Cardiac septum (tissue), 1 donor: ENCODE measurements around the gene MRPL58. TPM values are rescaled to one million over a fixed set of nuclear protein-coding genes. Genes with fewer than 3 reads are reported as not detected.
"Not testable (repeated sequence)": the region's sequence is repeated elsewhere in the genome, so short reads cannot be mapped to it uniquely, and the experiment has no call there.

ENCODE experiments used
- DNase-seq: peaks from one replicate; pipeline ENCODE4 v3.0.0-alpha.2; 2020; ENCODE audit warnings: low spot score
- intact Hi-C: fragments of 100-400 bp; cut with DNase I; formaldehyde crosslinking; loops from one replicate; pipeline ENCODE4 v1.14.0; 2022
- long read RNA-seq: library from polyadenylated mRNA; unstranded; transcript quantifications from one replicate; pipeline ENCODE4 v2.0.0, GENCODE V29; 2021
- total RNA-seq: library from RNA; stranded (reverse); fragmentation: NEBNext Ultra II Directional; extraction: Animal tissue kit (Norgen Biotek cat#: 25700); gene quantifications from one replicate; pipeline ENCODE4 v1.2.1, GENCODE V29; 2021
- donor health status: DM: no; HTN: no; CAD: no.

MRPL58 gene
- total RNA-seq: 39.3 TPM
- long read RNA-seq, transcript MRPL58-201 (6 exons, 890 nt): major isoform, 17 of 18 reads
- long read RNA-seq, partial matches to known transcripts: 0 of 18 reads
- long read RNA-seq, other reads (novel, unspliced or antisense): 1 of 18 reads

DNA sequence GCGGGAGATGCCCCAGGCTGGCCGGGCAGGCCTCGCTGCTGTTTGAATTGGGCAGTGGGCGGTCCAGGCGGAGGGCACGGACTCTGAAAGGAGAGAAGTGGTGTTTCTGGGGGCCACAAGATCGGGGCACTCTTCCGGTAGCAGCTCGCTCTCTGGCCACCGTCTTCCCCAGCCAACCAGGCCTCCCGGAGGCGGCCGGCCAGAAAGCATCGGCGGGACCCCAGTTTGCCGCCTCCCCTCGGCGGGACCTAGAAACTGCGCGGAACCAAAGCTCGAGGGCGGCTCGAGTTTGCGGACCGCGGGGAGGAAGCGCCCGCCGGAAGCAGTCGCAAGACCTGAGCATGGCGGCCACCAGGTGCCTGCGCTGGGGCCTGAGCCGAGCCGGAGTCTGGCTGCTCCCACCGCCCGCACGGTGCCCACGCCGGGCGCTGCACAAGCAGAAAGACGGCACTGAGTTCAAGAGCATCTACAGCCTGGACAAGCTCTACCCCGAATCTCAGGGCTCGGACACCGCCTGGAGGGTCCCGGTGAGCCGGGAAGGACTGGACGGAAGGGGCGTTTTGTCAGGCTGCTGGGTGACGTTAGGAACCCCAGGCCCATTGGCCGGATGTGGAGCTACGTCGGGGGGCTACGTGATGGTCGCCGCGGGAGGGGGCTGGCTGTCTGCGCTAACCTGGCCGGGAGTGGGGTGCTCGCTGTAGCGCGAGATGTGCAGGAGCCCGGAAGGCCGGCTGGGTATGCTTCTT lies at the start of gene MRPL58:
Gene MRPL58 (plus strand): TSS at position 325 of the 746 bp plus-strand sequence. CDS start 17 bp downstream, at position 342.
- DNase-seq: peak; percentile 91
- intact Hi-C loops: loop anchor here (2.0 kb wide), 1 partner anchor 20 kb away; no protein-coding TSS in a partner anchor

DNA sequence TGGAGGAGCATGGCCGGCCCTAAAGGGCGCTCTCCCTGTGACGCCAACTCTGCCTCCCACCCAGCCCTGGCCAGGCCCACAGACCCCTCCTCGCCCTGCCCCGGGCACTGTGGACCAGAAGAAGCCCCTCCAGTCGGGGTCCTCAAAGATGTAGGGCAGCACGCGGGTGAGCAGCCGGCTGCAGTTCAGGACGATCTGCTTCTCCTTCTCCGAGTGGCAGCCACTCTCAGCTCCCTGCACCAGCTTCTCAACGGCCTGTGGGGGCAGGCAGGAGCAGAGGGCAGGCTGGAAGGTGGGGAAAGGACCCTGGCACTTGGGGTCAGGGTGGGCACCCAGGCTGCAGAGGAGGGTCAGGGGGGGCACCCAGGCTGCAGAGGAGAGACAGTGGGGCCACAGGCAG lies 48.8 kb upstream of the MRPL58 start:
- intact Hi-C loops: loop anchor here (5.0 kb wide), 3 partner anchors 69 to 239 kb away; no protein-coding TSS in a partner anchor
- no peak for DNase-seq

DNA sequence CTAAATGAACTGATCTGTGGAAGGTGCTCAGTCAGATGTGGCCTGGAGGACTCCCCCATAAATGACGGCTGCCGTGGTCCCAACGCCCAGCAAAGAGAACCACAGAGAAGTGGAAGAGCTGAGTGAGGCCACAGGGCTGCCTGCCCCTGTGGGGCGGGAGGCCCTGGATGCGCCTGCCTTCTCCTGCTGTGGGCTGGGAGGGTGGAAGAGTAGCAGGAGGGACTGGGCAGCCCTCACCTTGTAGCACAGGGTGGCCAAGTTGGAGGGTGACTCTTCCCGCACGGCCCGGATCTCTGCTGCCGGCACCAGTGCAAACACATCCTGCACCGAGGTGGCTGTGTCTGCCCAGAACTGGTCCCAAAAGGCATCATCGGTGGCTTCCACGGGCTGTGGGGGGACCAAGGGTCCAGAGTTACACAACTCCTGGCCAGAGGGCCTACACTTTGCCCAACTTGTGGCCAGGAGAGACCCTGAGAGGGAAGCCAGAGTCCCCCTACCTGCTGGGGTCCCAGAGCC lies 48.2 kb upstream of the MRPL58 start:
- intact Hi-C loops: loop anchor here (5.0 kb wide), 3 partner anchors 68 to 238 kb away; no protein-coding TSS in a partner anchor

DNA sequence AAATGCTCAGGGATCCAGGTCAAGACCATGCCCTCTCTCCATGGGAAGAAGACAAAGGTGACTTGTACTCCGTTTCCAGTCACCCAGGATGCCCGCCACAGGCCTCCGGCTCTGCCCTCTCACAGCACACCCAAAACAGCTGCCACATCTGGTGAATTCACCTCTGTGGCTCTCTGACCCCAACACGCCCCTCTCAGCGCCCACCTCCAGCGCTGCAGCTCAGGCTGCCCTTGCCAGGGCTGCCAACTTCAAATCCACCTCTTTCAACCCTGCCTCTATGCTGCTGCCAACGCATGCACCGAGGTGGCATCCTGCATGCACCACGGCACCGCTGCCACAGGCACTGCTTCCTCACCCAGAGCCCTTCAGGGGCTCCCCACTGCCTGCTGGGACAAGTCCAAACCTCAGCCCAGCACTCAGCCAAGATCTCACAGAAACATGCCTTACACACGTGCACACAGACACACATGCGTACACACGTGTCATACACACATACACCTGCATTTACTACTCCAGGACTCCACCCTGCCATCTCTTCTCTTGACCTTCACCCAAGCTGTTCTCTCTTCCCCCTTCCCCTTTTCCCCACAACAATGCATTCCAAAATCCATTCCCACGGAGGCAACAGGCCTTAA lies 47.4 kb upstream of the MRPL58 start:
- intact Hi-C loops: loop anchor here (5.0 kb wide), 3 partner anchors 67 to 237 kb away; no protein-coding TSS in a partner anchor
- no peak for DNase-seq

More for the DNA sequence above, 48.2 kb upstream of the MRPL58 start:
- no peak for DNase-seq

DNA sequence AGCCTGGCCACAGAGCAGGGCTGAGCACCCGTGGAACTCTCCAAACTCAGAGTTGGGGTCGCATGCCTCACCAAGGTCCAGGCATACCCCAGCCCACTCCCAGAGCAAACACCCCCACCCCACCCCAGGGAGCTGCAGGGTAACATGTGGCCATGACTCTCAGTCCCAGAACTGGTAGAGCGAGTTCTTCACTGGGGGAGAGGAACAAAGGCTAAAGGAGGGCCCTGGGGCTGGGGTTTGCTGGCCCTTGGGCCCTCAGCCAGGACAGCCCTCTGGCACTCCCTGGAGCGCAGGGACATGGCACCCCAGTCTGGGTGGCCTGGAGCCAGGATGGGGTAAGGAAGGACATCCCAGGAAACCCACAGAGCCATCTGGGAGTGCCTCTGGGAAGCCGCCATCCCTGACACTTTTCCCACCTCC lies 44.1 kb upstream of the MRPL58 start:
- intact Hi-C loops: no loop called here
- no peak for DNase-seq

DNA sequence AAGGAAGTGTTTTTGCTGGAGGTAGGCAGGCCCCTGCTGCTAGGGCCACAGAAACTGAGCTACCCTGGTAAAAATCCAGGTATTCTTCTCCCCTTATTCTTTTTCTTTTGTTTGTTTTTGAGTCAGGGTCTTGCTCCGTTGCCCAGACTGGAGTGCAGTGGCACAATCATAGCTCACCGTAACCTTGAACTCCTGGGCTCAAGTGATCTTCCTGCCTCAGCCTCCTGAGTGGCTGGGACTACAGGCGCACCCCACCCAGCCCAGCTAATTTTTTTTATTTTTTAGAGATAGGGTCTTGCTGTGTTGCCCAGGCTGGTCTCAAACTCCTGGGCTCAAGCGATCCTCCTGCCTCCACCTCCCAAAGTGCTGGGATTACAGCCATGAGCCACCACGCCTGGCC lies 43.0 kb upstream of the MRPL58 start:
- intact Hi-C loops: not testable (repeated sequence)

DNA sequence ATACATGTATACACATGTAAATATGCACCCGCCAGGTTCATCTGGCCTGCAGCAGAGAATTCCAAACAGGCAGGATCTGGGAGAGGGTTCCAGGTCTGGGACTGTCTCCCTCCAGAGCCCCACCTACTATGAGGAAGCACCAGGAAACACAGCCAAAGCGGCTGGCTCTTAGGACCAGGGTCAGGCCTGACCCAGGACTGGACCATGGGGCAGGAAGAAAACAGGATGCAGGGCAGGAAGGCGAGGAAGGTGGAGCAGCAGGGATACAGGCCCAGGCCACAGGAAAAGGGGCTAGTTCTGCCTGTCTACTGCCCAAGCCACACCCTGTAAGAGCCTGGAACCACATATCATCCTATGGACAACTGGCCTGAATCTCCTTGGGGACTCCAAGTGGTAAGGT lies 42.1 kb upstream of the MRPL58 start:
- intact Hi-C loops: no loop called here
- no peak for DNase-seq

More for the DNA sequence above, 43.0 kb upstream of the MRPL58 start:
- DNase-seq: not testable (repeated sequence)

DNA sequence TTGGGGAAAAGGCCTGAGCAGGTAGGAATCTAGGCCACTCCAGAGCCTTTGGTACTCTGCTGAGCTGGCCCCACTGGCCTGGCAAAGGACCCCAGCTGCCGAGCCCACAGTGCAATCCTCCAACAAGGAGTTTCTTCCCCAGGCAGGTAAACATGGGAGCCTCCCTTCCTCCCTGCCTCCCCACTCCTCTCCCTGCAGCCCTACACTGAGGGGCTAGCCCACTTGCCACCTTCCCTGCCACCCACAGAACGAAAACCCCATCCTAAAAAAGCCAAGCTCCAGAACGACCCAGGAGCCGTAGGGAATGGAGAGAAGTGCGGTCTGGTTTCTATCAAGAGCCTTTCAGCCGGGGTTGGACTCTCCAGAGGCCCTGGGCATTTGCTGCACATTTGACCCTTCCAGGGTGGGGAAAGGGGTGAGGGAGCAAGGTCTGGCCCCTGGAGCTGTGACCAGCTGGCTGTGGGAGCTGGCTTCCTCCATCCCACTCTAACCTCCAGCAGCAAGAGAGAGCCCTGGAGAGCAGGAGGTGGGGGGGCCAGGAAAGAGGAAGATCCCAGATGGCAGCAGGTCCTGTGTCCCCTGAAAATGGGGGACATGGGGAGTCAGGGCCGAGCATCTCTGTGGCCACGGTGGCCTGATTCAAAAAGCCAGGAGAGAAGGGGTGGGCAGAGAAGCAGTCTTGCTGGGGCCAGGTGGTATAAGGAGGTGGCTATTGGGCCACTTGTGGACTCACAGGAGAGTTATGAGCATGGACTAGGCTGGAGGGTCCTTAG lies 41.2 kb upstream of the MRPL58 start:
- intact Hi-C loops: no loop called here
- DNase-seq: no peak

DNA sequence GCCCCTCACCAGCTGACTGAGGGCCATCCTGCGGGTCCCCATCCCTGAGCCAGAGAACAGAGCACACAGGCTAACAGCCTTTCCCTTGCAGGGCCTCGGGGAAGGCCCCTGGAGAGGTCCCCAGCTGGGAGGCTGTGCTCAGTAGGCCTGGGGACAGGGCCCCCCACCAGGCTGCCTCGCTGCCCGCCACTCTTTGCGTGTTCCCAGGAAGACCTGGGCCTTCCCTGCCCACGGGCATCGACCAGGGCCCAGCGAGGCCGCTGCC lies 40.7 kb upstream of the MRPL58 start:
- intact Hi-C loops: no loop called here
- DNase-seq: no peak

DNA sequence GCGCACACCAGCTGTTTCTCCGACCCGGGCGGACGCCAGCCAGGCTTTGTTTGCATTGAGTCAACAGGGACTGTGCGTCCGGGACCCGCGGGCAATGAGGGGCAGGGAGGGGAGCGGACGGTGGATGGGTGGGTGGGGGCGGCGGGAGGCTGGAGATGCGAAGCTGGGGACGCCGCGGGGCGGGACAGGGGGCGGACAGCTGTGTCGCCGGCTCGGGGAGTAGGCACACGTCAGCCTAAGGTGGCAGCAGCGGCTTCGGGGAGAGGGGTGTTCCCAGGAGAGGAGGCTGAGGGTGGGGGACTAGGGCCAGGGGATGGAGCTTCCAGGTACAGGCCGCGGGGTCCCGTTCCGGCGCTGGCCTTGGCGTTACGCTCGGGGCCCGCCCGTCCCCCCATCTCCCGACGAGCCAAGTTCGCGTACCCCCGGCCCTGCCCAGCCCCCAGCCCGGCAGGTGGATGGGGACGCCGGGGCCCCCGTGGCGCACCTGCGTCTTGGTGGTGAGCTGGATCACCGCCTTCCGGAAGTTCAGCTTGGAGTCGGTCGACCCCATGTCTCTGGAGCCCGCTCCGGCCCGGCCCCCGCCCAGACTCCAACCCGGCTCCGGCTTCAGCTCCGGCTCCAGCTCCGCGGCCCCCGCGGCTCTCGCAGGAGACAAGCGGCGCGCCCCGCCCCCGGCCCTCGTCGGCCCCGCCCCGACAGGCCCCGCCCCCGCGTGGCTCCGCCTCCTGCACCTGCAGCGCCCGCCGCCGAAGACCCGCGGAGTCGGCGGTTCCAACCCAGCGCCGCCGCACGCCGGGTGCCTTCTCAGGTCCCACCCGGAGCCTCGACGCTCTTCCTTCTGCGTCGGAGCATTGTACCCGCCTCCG lies 40.1 kb upstream of the MRPL58 start, which contains the start of gene HID1:
Gene HID1 (minus strand): TSS at position 653 of the 866 bp plus-strand sequence. CDS start 103 bp downstream, at position 550.
- intact Hi-C loops: no loop called here
- DNase-seq: peak; percentile 83

DNA sequence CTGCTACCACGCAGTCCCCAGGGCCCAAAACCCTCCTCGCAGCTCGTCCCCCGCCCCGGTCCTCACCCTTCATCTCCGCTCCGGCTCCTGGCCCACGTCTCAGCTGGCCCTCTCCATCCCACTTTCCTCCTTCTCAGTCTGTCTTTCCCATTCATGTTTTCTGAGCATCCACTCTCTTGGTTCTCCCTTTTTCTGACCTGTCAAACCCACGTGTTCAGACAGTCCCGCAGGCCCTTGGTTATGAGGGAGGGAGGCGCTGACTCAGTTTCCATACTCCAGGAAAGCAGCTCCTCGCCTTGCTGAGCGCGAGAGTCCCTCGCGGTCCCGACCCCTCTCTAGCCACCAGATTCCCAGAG lies 39.5 kb upstream of the MRPL58 start:
- no peak for DNase-seq
- intact Hi-C loops: no loop called here

DNA sequence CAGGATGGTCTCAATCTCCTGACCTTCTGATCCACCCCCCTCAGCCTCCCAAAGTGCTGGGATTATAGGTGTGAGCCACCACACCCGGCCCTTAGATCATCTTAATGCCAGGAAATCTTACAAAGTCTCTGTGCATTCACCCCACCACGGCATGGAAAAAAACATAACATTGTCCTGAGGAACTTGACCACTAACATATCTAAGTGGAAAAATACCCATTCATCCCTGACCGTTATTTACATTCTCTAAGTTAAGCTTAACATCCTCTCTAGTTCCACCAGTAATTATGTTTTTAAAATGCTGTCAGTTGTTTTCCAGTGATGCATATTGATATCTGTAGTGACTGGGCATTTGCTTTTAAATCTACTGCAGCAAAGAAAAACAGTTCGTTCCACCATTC lies 36.5 kb upstream of the MRPL58 start:
- intact Hi-C loops: no loop called here
- no peak for DNase-seq

DNA sequence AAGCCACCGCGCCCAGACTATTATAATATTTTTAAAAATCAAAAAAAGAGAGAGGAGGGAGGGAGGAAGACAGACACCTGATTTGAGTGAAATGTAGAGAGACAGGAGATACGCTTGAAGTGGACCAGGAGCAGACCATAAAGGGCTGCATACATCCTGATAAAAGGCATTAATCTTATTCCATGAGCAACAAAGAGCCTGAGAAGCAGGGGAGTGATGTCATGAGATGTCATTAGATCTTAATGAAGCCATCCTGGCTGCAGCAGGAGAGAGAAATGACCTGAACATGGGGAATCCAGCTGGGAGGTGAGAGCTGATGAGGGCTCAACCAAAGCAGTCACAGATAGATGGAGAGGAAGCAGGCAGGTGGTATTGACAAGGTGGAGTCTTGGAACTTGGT lies 34.7 kb upstream of the MRPL58 start:
- DNase-seq: no peak
- intact Hi-C loops: no loop called here

DNA sequence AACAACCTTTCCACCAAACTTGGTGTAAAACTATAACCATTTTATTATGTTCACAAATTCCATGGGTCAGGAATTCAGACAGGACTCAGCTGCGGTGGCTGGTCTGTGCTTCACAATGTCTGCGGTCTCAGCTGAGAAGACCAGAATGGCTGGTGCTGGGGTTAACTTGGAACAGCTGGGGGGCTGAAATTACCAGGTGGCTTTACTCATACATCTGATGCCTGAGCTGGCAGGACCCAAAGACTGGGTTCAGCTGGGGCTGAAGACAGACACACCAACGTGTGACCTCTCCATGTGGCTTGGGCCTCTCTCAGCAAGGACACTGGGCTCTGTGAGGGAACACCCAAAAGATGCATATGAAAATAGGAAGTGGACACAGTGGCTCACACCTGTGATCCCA lies 34.2 kb upstream of the MRPL58 start:
- DNase-seq: no peak
- intact Hi-C loops: no loop called here

DNA sequence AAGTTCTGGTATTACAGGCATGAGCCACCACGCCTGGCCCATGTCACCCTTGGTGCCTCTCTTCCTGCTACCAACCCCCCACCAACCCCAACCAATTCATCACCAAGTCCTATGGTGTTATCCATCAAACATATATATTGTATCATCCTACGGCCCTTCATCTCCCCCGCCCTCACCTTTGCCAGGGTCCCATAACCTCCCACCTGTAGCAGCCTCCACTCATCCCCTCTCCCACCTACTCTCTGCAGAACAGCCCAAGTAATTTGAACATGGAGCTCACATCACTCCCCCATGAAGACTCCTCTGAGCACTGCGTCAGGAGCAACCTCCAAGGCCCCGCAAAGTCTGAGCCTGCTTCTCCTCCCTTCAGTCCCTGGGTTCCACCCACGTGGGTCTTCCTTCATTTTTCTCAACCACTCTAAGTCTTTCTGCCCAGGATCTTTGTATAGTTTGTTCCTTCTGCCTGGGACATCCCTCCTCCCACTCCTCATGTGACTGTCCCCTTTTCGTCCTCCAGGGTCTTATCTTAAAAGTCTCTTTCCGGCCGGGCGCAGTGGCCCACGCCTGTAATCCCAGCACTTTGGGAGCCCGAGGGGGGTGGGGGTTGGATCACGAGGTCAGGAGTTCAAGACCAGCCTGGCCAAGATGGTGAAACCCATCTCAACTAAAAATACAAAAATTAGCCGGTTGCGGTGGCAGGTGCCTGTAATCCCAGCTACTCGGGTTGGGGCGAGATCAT lies 32.9 kb upstream of the MRPL58 start:
- intact Hi-C loops: no loop called here
- DNase-seq: no peak

DNA sequence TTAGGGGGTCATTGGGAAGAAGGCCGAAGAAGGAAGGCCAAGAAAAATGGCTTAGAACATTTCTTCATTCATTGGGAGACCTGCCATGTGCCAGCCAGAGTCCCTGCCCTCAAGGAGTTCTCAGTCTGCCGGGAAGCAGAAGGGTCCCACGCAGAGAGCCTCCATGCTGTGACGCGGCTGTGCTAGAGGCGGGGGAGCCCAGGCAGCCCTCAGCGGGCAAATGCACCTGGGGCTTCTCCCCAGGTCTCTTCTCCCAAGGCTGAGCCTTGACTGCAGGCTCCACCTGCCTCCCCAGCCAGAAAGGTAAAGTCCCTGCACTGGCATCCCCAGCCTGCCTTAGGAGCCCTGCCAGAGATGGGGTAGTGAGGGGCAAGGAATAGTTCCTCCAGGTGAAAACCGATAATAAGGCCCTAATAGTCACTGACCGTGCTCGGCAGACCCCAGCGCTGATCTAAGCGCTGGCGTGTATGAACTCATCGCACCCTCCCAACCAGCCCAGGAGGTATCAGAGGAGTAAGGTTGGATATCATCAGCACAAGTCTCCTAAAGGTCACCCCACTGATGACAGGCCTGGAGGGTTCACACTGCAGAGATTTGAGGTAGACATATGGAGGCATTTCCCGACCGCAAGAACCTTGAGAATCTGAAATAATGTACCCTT lies 31.0 kb upstream of the MRPL58 start:
- intact Hi-C loops: no loop called here
- DNase-seq: no peak

DNA sequence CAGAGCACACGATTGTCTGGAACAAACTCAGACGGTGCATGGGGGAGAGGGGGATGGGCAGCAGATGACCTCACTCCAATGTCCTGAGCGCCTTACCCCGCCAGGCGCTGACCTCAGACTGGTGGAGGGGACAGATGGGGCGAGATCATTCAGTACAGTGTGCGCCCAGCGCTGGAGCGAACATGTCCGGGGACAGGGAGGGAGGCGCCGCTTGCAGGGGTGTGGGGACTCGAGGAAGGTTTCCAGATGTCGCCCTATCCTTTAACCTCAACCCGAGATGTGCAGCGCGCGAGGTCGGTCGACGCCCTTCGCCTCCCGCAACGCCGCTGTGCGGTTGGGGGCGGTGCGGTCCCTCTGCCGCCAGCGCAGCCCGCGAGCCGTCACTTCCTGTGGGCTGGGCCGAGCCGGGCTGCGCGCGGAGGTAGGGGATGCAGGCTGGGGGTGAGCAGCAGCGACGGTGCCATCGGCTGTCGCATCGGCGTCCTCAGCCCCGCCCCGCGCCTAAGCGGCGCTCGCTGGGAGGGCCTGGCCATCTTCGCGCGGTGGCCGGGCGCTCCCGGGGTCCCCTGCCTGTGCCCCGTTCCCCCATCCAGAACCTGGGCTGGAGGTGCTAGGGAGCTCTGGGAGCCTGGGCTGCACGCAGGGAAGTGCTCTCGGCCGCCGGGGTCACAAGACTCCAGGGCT lies 30.3 kb upstream of the MRPL58 start:
- intact Hi-C loops: no loop called here

More for the DNA sequence above, 30.3 kb upstream of the MRPL58 start:
- peak; percentile 86 for DNase-seq
